Activated CD4-positive, alpha-beta memory T cell treated with anti-CD3 and anti-CD28 coated beads for 36 hours (primary cell): ENCODE results near the gene CD244. TPM values are rescaled to one million over a fixed set of nuclear protein-coding genes. Genes with fewer than 3 reads are reported as not detected.
A peak's percentile ranks its signal among the peaks of the same experiment; 100 is the strongest.
"Not testable (repeated sequence)": the region's sequence is repeated elsewhere in the genome, so short reads cannot be mapped to it uniquely, and the experiment has no call there.

Experiments used
- CTCF ChIA-PET: fragments of 350-600 bp; sonication (Branson Sonifier 250); formaldehyde crosslinking; loops from one replicate; lab custom pipeline; 2021; ENCODE audit warnings: antibody characterized with exemption, inconsistent platforms; lab: Charles Lee
- POLR2A ChIA-PET: fragments of 350-600 bp; sonication (Branson Sonifier 250); formaldehyde crosslinking; loops from one replicate; lab custom pipeline; 2021; ENCODE audit warnings: antibody characterized with exemption; lab: Charles Lee
- DNase-seq: peaks from one replicate; pipeline ENCODE4 v3.0.0-alpha.2; 2020
- H3K27ac Mint-ChIP-seq: one replicate; pipeline ENCODE4 v1.8.0; 2021; ENCODE audit warnings: mixed read lengths
- H3K27me3 Mint-ChIP-seq: one replicate; pipeline ENCODE4 v1.8.0; 2021; ENCODE audit warnings: mixed read lengths
- H3K36me3 Mint-ChIP-seq: one replicate; pipeline ENCODE4 v1.8.0; 2021; ENCODE audit warnings: mixed read lengths
- H3K4me1 Mint-ChIP-seq: one replicate; pipeline ENCODE4 v1.8.0; 2021; ENCODE audit warnings: low read depth, mixed read lengths
- H3K4me3 Mint-ChIP-seq: one replicate; pipeline ENCODE4 v1.8.0; 2021; ENCODE audit warnings: mild to moderate bottlenecking, mixed read lengths
- H3K9me3 Mint-ChIP-seq: one replicate; pipeline ENCODE4 v1.8.0; 2021; ENCODE audit warnings: mixed read lengths
- intact Hi-C: fragments of 100-400 bp; cut with micrococcal nuclease; formaldehyde crosslinking; loops from one replicate; pipeline ENCODE4 v1.15.1; 2023
- total RNA-seq, 2 experiments: library from RNA; stranded (reverse); gene quantifications; one replicate each; pipeline ENCODE4 v1.2.3, GENCODE V29; 2021

CD244 gene, protein sequence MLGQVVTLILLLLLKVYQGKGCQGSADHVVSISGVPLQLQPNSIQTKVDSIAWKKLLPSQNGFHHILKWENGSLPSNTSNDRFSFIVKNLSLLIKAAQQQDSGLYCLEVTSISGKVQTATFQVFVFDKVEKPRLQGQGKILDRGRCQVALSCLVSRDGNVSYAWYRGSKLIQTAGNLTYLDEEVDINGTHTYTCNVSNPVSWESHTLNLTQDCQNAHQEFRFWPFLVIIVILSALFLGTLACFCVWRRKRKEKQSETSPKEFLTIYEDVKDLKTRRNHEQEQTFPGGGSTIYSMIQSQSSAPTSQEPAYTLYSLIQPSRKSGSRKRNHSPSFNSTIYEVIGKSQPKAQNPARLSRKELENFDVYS
- under 1 TPM in 1 of 2 experiments, not detected in 1; 0.14 TPM for total RNA-seq

DNA sequence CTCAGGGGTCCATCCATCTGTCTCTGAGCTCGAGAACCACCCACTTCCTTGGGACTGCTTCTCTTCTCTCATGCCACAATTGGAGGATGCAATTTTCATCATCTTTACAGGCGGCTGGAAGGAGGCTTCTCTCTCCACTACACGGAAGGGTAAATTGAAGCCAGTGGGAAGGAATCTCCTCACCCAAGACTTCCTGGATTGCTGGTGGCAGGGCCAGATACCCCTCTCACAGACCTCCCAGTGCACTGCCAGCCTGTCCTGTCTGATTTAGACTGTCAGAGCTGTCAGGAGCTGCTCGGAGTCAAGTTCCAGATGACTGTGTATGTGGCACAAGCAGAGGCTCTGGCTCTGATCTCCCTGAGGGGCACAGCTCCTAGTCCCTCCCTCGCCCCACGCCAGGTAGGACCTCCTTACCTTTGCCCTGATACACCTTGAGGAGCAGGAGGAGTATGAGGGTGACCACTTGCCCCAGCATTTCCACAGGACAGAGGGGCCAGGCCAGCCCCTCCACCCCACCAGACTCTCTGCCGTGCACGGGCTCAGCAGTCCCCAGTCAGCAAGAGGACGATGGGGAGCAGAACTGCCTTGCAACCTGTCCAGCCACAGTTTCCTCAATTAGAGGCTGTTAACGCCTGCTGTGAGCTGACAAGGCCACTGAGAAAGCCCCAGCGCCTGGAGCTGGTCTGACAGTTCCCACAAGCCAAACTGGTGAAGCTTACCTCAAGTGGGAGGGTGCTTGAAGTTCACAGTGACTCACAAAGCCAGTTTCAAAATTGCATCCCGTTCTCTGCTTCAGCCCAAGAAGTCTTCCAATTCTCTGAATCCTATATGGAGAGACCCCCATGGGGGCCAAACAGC lies at the start of gene CD244:
Gene CD244 (minus strand): TSS at position 685 of the 858 bp plus-strand sequence. CDS start 210 bp downstream, at position 475.
- Mint-ChIP-seq H3K36me3 (no peaks in the 10 kb centered on the region), H3K4me1 (peaks cover 19% of the 10 kb centered on the region), H3K27me3 (peaks cover 2% of the 10 kb centered on the region), H3K4me3 (no peak within 1 kb of the TSS), H3K9me3 (no peaks in the 10 kb centered on the region), H3K27ac (no peak within 1 kb of the TSS)
- peak; percentile 80 for DNase-seq
- POLR2A ChIA-PET, result interaction anchor here (0.9 kb wide), 1 partner anchor 25 kb away, joined by 3 read pairs; no protein-coding TSS in a partner anchor
- CTCF ChIA-PET, result interaction anchor here (0.6 to 1.7 kb wide), 11 partner anchors 9 to 235 kb away, joined by 3 to 10 read pairs (median 3); partner anchors contain the start of gene ITLN1
- intact Hi-C loops, result no loop called here

DNA sequence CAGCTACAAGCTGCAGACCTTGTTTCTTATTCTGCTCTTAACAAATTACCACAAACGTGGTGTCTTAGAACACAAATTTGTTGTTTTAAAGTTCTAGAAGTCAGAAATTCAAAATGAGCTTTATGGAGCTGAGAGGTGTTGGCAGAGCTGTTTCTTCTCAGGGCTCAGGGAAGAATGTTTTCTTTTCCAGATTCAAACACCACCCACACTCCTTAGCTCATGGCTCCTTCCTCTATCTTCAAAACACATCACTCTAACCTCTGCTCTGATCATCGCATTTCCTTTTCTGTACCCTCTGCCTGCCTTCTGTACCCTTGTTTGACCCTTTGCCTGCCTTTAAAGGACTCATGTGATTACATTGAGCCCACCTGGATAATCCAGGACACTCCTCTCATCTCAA lies 49.2 kb upstream of the CD244 start:
- Mint-ChIP-seq H3K9me3 (no peaks in the 10 kb centered on the region), H3K27me3 (no peaks in the 10 kb centered on the region), H3K4me3 (no peak overlapping the region), H3K36me3 (no peaks in the 10 kb centered on the region), H3K4me1 (no peaks in the 10 kb centered on the region), H3K27ac (no peak overlapping the region)
- ChIA-PET POLR2A (no interaction called here), CTCF (interaction anchor here (1.2 to 2.0 kb wide), 4 partner anchors 27 to 76 kb away, joined by 3 to 6 read pairs (median 4); partner anchors contain the start of genes ITLN1 and ITLN2)
- DNase-seq, result no peak
- intact Hi-C loops, result no loop called here

DNA sequence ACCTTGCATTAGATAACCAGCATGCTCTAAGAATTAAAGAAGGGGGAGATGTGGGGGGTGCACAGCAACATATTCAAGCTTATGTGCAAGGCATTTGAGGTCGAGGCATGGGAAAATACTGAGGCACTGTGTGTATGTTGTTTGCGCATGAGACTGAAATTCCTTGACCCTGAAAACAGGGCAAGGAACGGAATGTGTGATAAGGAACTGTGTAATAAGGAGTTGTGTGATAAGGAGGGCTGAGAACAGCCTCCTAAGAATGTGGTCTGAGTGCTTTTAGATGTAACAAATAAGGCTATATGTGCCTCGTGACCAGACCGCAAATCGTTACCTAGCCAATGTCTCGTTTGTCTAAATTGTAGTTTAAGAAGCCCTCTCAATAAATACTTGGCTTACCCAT lies 48.8 kb upstream of the CD244 start:
- no peak overlapping the region for H3K27ac Mint-ChIP-seq
- no peak for DNase-seq
- H3K4me1 Mint-ChIP-seq, result no peaks in the 10 kb centered on the region
- ChIA-PET CTCF (interaction anchor here (1.2 to 2.0 kb wide), 3 partner anchors 27 to 43 kb away, joined by 3 to 6 read pairs (median 4); partner anchors contain the start of genes ITLN1 and ITLN2), POLR2A (no interaction called here)
- H3K4me3 Mint-ChIP-seq, result no peak overlapping the region
- no peaks in the 10 kb centered on the region for H3K27me3 Mint-ChIP-seq
- H3K36me3 Mint-ChIP-seq, result no peaks in the 10 kb centered on the region
- intact Hi-C loops, result no loop called here
- H3K9me3 Mint-ChIP-seq, result no peaks in the 10 kb centered on the region

DNA sequence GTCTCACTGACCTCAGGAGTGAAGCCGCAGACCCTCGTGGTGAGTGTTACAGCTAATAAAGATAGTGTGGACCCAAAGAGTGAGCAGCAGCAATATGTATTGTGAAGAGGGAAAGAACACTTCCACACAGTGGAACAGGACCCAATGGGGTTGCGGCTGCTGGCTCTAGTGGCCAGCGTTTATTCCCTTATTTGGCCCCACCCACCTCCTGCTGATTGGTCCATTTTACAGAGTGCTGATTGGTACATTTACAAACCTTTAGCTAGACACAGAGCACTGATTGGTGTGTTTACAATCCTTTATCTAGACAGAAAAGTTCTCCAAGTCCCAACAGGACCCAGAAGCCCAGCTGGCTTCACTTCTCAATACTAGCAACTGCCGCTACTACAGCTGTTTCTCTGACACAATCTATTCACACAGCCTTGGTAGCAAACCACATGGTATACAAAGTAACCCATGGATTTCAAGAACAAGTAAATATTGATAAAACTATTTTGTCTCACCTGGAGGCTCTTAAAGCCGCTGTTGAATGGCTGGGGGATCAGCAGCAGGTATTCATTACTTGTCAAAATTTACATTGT lies 47.6 kb upstream of the CD244 start:
- H3K27ac Mint-ChIP-seq, result no peak overlapping the region
- ChIA-PET CTCF (no interaction called here), POLR2A (no interaction called here)

DNA sequence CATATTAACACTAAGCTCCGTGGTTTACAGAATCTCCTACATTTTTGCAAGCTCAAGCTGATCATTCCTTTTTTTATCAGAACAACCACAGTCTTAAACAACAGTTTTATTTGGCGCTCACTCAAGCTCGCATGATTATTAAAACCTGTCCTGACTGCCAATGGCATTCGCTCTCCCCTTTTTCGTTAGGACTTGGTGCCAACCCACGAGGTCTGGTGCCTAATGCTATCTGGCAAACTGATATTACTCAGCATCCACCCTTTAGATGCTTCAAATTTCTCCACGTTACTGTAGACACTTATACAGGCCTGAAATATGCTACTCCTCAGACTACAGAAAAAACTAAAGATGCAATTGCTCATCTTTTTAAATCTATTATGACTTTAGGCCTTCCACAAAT lies 45.3 kb upstream of the CD244 start:
- DNase-seq, result no peak
- ChIA-PET CTCF (interaction anchor here (1.0 to 1.7 kb wide), 2 partner anchors 44 to 46 kb away, joined by 3 to 5 read pairs; no protein-coding TSS in a partner anchor), POLR2A (no interaction called here)
- Mint-ChIP-seq H3K27me3 (no peaks in the 10 kb centered on the region), H3K36me3 (no peaks in the 10 kb centered on the region), H3K9me3 (no peaks in the 10 kb centered on the region), H3K27ac (no peak overlapping the region), H3K4me1 (no peaks in the 10 kb centered on the region), H3K4me3 (no peak overlapping the region)
- intact Hi-C loops, result no loop called here

More for the DNA sequence above, 47.6 kb upstream of the CD244 start:
- Mint-ChIP-seq H3K9me3 (no peaks in the 10 kb centered on the region), H3K4me1 (no peaks in the 10 kb centered on the region), H3K36me3 (no peaks in the 10 kb centered on the region), H3K4me3 (no peak overlapping the region), H3K27me3 (no peaks in the 10 kb centered on the region)
- DNase-seq, result no peak
- intact Hi-C loops, result no loop called here

DNA sequence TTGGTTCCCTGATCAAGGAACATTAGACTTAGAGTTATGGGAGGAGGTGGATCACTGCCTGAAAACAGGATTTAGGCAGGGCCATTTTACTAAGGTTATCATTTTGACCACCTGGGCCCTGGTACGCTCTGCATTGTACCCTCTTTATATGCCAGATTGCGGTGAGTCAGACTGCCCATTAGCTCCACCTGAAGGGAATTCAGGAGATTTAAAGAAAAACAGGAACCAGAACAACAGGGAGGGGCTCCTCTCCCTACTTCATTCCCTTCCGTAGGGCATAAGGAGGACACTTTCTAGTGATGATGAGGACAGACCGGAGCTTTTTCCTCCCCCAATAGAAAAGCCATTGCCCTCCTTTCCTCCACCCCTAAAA lies 42.9 kb upstream of the CD244 start:
- H3K4me3 Mint-ChIP-seq, result no peak overlapping the region
- ChIA-PET POLR2A (no interaction called here), CTCF (interaction anchor here (1.2 kb wide), 1 partner anchor 84 kb away, joined by 5 read pairs; no protein-coding TSS in a partner anchor)
- H3K4me1 Mint-ChIP-seq, result no peaks in the 10 kb centered on the region
- H3K9me3 Mint-ChIP-seq, result no peaks in the 10 kb centered on the region
- H3K36me3 Mint-ChIP-seq, result no peaks in the 10 kb centered on the region
- DNase-seq, result no peak
- intact Hi-C loops, result no loop called here
- no peaks in the 10 kb centered on the region for H3K27me3 Mint-ChIP-seq
- H3K27ac Mint-ChIP-seq, result no peak overlapping the region

DNA sequence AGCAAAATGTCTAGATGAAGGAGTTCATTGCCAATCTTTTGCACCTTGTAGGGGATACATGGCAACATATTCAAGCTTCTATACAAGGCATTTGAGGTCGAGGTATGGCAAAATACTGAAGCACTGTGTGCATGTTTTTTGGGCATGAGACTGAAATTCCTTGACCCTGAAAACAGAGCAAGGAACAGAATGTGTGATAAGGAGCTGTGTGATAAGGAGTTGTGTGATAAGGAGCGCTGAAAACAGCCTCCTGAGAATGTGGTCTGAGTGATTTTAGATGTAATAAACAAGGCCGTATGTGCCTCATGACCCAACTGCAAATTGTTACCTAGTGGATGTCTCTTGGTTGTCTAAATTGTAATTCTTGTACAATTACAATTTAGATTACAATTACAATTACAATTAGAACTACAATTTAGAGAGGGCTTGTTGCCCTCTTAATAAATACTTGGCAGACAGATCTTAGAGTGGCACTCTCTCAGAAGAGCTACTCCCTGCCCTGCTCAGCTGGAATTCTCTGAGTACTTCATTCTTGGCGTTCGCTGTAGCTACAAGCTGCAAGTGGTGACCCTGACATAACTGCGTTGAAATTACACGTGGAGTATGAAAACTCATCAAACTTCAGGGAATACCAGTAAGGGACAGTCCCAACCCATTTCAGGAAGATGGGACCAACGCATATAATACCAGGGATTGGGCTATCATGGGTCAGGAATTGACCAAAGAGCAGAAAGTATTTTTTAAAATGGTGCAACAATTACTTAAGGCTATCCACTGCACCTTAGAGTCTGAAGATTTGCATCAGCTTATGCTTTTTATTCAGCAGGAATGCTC lies 42.3 kb upstream of the CD244 start:
- H3K27me3 Mint-ChIP-seq, result no peaks in the 10 kb centered on the region
- H3K9me3 Mint-ChIP-seq, result peaks cover 2% of the 10 kb centered on the region
- H3K36me3 Mint-ChIP-seq, result no peaks in the 10 kb centered on the region
- H3K27ac Mint-ChIP-seq, result no peak overlapping the region
- POLR2A ChIA-PET, result no interaction called here
- DNase-seq, result no peak
- CTCF ChIA-PET, result interaction anchor here (1.2 kb wide), 1 partner anchor 85 kb away, joined by 5 read pairs; no protein-coding TSS in a partner anchor
- no peaks in the 10 kb centered on the region for H3K4me1 Mint-ChIP-seq
- no peak overlapping the region for H3K4me3 Mint-ChIP-seq
- intact Hi-C loops, result no loop called here

DNA sequence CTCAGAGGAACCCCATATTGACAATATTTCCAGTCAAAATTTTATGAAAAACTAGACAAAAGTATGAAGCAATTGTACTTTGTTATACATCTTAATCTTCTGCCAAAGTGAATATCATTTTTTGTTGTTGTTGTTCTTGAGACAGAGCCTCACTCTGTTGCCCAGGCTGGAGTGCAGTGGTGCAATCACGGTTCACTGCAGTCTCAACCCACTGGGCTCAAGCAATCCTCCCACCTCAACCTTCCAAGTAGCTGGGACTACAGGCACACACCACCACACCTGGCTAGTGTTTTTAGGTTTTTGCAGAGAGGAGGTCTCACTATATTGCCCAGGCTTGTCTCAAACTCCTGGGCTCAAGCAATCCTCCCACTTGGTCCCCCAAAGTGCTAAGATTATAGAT lies 39.6 kb upstream of the CD244 start:
- DNase-seq, intact Hi-C loops, H3K9me3 Mint-ChIP-seq, CTCF ChIA-PET, H3K27ac Mint-ChIP-seq, H3K36me3 Mint-ChIP-seq, H3K27me3 Mint-ChIP-seq, POLR2A ChIA-PET, H3K4me3 Mint-ChIP-seq, H3K4me1 Mint-ChIP-seq: not testable (repeated sequence)

DNA sequence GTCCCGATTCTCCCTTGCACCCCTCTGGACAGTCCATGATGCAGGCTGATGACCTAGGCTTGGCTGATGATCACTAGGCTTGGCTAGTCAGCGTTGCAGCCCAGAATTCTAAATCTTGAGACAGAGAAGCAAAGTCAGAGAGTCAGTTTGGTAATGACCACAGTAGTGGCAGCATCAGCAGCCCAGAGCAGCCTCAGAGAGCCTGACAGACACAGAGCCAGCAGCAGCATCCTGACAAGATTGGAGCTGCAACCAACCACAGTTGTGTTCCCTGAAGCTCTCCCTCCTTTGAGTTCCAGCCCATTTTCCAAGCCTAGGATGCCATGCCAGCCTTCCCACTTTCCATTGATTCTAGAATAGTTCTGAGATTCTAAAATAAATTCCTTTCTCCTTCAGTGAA lies 39.1 kb upstream of the CD244 start:
- H3K4me1 Mint-ChIP-seq, result no peaks in the 10 kb centered on the region
- H3K9me3 Mint-ChIP-seq, result peaks cover 2% of the 10 kb centered on the region
- POLR2A ChIA-PET, result no interaction called here
- no peak overlapping the region for H3K27ac Mint-ChIP-seq
- no peak overlapping the region for H3K4me3 Mint-ChIP-seq
- DNase-seq, result no peak
- H3K36me3 Mint-ChIP-seq, result no peaks in the 10 kb centered on the region
- intact Hi-C loops, result no loop called here
- H3K27me3 Mint-ChIP-seq, result no peaks in the 10 kb centered on the region
- CTCF ChIA-PET, result no interaction called here

DNA sequence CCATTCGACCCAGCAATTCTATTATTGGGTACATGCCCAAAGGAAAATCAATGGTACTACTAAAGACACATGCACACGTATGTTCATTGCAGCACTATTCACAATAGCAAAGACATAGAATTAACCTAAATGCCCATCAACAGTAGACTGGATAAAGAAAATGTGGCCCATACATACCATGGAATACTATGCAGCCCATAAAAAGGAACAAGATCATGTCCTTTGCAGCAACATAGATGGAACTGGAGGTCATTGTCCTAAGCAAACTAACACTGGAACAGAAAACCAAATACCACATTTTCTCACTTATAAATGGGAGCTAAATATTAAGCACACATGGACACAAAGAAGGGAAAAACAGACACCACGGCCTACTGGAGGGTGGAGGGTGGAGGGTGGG lies 38.0 kb upstream of the CD244 start:
- H3K9me3 Mint-ChIP-seq, H3K4me3 Mint-ChIP-seq, POLR2A ChIA-PET, H3K27me3 Mint-ChIP-seq, CTCF ChIA-PET, H3K27ac Mint-ChIP-seq, intact Hi-C loops, DNase-seq, H3K36me3 Mint-ChIP-seq, H3K4me1 Mint-ChIP-seq: not testable (repeated sequence)

DNA sequence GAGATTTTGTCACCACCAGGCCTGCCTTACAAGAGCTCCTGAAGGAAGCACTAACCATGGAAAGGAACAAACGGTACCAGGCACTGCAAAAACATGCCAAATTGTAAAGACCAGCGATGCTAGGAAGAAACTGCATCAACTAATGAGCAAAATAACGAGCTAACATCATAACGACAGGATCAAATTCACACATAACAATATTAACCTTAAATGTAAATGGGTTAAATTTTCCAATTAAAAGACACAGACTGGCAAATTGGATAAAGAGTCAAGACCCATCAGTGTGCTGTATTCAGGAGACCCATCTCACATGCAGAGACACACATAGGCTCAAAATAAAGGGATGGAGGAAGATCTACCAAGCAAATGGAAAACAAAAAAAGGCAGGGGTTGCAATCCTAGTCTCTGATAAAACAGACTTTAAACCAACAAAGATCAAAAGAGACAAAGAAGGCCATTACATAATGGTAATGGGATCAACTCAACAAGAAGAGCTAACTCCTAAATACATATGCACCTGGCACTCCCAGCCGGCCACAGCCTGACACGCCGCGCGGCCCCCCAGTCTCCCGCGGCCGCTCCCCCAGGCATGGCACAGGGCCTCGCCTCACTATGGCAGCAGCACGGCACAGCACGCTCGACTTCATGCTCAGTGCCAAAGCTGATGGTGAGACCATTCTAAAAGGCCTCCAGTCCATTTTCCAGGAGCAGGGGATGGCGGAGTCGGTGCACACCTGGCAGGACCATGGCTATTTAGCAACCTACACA lies 31.9 kb upstream of the CD244 start:
- H3K4me1 Mint-ChIP-seq, H3K36me3 Mint-ChIP-seq, H3K27ac Mint-ChIP-seq, POLR2A ChIA-PET, intact Hi-C loops, DNase-seq, H3K4me3 Mint-ChIP-seq: not testable (repeated sequence)
- peaks cover 13% of the 10 kb centered on the region for H3K27me3 Mint-ChIP-seq
- H3K9me3 Mint-ChIP-seq, result peaks cover 11% of the 10 kb centered on the region
- CTCF ChIA-PET, result interaction anchor here (2.0 kb wide), 1 partner anchor 56 kb away, joined by 5 read pairs; no protein-coding TSS in a partner anchor
